ENCODE data around the gene CLDN9. TPM values are rescaled to one million over a fixed set of nuclear protein-coding genes. Genes with fewer than 3 reads are reported as not detected.

The CLDN9 gene
- total RNA-seq, 1 donor from 2014 or later = not detected

DNA sequence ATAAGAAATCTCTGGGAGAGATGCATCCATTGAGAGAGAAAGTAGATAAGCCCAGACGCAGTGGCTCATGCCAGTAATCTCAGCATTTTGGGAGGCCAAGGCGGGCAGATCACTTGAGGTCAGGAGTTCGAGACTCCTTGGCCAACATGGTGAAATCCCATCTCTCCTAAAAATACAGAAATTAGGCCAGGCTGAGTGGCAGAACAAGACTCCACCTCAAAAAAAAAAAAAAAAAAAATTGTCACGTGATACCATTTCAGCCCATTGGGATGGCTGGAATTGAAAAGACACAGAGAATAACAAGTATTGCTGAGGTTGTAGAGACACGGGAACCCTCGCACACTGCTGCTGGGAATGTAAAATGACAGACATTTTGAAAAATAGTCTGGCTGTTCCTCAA lies 49.8 kb downstream of the CLDN9 start:
- Mint-ChIP-seq H3K4me3 (ENCODE audit: unreplicated experiment) (no peak overlapping the region), H3K27me3 (ENCODE audit: unreplicated experiment) (no peaks in the 10 kb centered on the region), H3K9me3 (ENCODE audit: unreplicated experiment) (no peaks in the 10 kb centered on the region), H3K36me3 (ENCODE audit: unreplicated experiment) (no peaks in the 10 kb centered on the region), H3K27ac (ENCODE audit: unreplicated experiment) (no peak overlapping the region), H3K4me1 (ENCODE audit: unreplicated experiment) (peaks cover 21% of the 10 kb centered on the region)
- no peak for TF ChIP-seq CTCF (IDR thresholded peaks at IDR 0.05)
- no peak for DNase-seq (ENCODE audit: extremely low spot score, unreplicated experiment)

GRCh38 chr16:3063625-3064386 lies 51.1 kb downstream of the CLDN9 start:
- DNase-seq (ENCODE audit: extremely low spot score, unreplicated experiment) = no peak
- TF ChIP-seq CTCF (IDR thresholded peaks at IDR 0.05) = no peak
- H3K27ac Mint-ChIP-seq (ENCODE audit: unreplicated experiment) = no peak overlapping the region
- H3K4me3 Mint-ChIP-seq (ENCODE audit: unreplicated experiment) = no peak overlapping the region
- no peaks in the 10 kb centered on the region for H3K27me3 Mint-ChIP-seq (ENCODE audit: unreplicated experiment)
- no peaks in the 10 kb centered on the region for H3K36me3 Mint-ChIP-seq (ENCODE audit: unreplicated experiment)
- no peaks in the 10 kb centered on the region for H3K9me3 Mint-ChIP-seq (ENCODE audit: unreplicated experiment)
- peaks cover 20% of the 10 kb centered on the region for H3K4me1 Mint-ChIP-seq (ENCODE audit: unreplicated experiment)

Other genes starting within 250 kb of the CLDN9 start
- gene ELOB, start 235.6 kb upstream of the CLDN9 start, total RNA-seq = 264 and 287 TPM in 2 replicates
- not detected in 2 replicates for gene PRSS33, start 225.4 kb upstream of the CLDN9 start, total RNA-seq
- gene PRSS41, start 214.5 kb upstream of the CLDN9 start, total RNA-seq = not detected in 2 replicates
- not detected in 2 replicates for gene PRSS21, start 195.7 kb upstream of the CLDN9 start, total RNA-seq
- not detected in 2 replicates for gene ZG16B, start 182.6 kb upstream of the CLDN9 start, total RNA-seq
- gene PRSS22, start 154.8 kb upstream of the CLDN9 start, total RNA-seq = not detected in 2 replicates
- gene FLYWCH2, start 129.7 kb upstream of the CLDN9 start, total RNA-seq = 49.6 and 54.0 TPM in 2 replicates
- 38.9 and 46.4 TPM in 2 replicates for gene FLYWCH1, start 101.0 kb upstream of the CLDN9 start, total RNA-seq
- gene KREMEN2, start 48.6 kb upstream of the CLDN9 start, total RNA-seq = not detected in 2 replicates
- 8.4 and 11.9 TPM in 2 replicates for gene PAQR4, start 43.6 kb upstream of the CLDN9 start, total RNA-seq
- gene PKMYT1, start 32.5 kb upstream of the CLDN9 start, total RNA-seq = 10.4 and 14.0 TPM in 2 replicates
- 0.32 TPM in 1 of 2 replicates, not detected in the other for gene CLDN6, start 5.3 kb downstream of the CLDN9 start, total RNA-seq
- 71.3 and 72.4 TPM in 2 replicates for gene TNFRSF12A, start 7.4 kb downstream of the CLDN9 start, total RNA-seq
- gene HCFC1R1, start 11.0 kb downstream of the CLDN9 start, total RNA-seq = 133 and 139 TPM in 2 replicates
- 36.6 and 40.1 TPM in 2 replicates for gene THOC6, start 11.1 kb downstream of the CLDN9 start, total RNA-seq
- gene BICDL2, start 24.0 kb downstream of the CLDN9 start, total RNA-seq = not detected in 2 replicates
- 3.0 and 3.6 TPM in 2 replicates for gene MMP25, start 33.6 kb downstream of the CLDN9 start, total RNA-seq
- gene IL32, start 52.7 kb downstream of the CLDN9 start, total RNA-seq = 8.8 and 13.2 TPM in 2 replicates
- not detected in 2 replicates for gene ZSCAN10, start 86.4 kb downstream of the CLDN9 start, total RNA-seq
- gene ZNF205, start 99.7 kb downstream of the CLDN9 start, total RNA-seq = 14.8 and 15.9 TPM in 2 replicates
- gene ZNF213, start 122.1 kb downstream of the CLDN9 start, total RNA-seq = 13.4 and 14.3 TPM in 2 replicates
- gene OR1F1, start 175.3 kb downstream of the CLDN9 start, total RNA-seq = not detected in 2 replicates
- 9.0 and 9.1 TPM in 2 replicates for gene ZNF200, start 222.2 kb downstream of the CLDN9 start, total RNA-seq
- gene MEFV, start 243.7 kb downstream of the CLDN9 start, total RNA-seq = not detected in 2 replicates